NCI-H1436 treated with DMSO at 0.1 percent for 48 hours (cell line): Measurements from ENCODE around the gene GATB.

Source experiments
- DNase-seq: peaks from one replicate; lab custom pipeline; 2025; lab: John Stamatoyannopoulos, UW

GATB gene

DNA sequence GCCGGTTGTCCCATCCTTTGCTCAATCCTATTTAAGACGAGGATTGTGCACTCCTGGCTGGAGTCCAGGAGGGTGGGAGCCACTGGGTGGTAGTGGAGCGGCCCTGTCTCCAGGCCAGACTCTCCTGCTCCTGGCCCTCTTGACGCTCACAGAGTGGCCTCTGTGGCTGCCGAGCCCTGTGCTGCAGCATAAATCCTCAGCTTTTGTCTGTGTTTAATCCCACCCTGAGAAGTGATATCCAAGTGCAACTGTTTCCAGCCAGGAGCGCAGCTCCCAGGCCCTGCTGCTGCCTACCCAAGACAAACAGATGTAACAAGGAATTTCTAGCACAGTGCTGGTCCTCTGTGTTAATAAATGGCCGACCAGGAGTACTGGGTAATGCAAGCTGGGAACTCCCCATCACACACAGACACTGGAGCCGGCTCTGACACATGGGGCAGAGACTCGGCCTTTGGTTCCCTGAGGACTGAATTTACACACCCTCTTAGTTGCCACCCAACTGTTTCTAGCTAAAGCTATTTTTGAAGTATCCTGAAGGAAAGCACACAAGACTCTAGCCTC is 85.3 kb downstream of the GATB start:
- DNase-seq = no peak

GRCh38 chr4:151674804-151675391 is 85.9 kb downstream of the GATB start:
- DNase-seq = no peak

- no peak for DNase-seq
These were observed 86.8 kb downstream of the GATB start for GRCh38 chr4:151673908-151674520.

DNA sequence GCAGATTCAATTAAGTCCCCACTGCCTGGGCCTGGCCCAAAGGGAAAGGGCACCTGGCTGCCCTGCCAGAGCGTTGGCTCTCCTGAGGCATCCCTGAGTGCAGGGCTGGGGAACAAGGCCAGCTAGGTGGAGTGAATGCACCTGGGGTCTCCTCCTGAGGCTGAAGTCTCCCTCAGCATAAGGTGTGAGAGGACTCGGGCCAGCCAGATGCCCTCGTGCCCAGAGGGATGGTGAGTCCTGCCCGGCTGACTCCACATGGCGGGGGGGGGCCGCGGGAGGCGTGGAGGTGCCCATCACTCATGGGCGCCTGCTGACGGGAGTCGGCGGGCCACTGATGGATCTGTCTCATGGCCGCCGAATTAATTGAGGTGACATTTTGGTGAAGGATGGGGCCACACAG is 87.8 kb downstream of the GATB start:
- DNase-seq = no peak

DNA sequence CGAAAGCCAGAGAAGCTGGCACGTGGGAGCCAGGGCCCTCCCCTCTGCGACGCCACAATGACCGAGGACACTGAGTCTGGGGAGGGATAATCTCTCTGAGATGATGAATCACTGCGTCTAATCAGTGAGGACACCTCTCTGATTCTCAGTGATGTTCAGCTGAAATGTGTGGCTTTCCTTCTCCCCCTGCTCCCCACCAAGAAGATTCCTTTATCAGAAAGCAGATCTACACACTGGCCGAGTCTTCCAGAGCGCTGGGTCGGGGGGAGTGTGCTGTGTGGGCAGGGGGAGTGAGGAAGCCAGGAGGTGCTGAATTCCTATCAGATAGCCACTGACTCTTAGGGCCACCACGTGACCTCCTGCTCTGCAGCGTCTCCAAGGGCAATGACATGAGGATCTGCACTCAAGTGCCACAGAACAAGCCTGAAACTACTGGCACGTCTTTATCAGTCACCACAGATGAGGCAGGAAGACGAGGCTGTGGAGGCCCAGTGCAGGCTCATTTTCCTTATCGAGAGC is 89.2 kb downstream of the GATB start:
- DNase-seq = no peak

- no peak for DNase-seq
These were observed 90.0 kb downstream of the GATB start for GRCh38 chr4:151670843-151671242.

GRCh38 chr4:151669990-151670389 is 90.8 kb downstream of the GATB start:
- DNase-seq = no peak

GRCh38 chr4:151668689-151669402 is 92.0 kb downstream of the GATB start:
- no peak for DNase-seq

DNA sequence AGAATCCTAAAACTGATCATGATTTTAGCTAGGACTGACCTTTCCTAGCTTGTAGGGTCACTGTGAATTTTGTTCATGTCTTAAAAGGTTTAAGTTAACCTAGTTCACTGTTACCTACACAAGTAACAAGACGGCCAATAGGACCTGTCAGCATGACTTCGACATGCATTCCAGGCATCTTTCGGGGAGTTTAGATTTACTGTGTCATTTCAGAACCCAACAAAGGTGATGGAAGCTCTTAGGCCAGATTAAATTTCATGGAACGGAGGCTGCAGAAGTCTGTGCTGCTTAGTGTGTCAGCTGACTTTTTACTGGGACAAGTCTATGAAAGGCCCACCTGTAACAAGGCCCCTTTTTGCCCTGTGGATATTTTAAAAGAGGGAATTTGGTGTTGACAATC is 93.1 kb downstream of the GATB start:
- DNase-seq = no peak

- no peak for DNase-seq
These were observed 93.8 kb downstream of the GATB start for GRCh38 chr4:151667048-151667447.

GRCh38 chr4:151666501-151666900 is 94.3 kb downstream of the GATB start:
- no peak for DNase-seq

DNA sequence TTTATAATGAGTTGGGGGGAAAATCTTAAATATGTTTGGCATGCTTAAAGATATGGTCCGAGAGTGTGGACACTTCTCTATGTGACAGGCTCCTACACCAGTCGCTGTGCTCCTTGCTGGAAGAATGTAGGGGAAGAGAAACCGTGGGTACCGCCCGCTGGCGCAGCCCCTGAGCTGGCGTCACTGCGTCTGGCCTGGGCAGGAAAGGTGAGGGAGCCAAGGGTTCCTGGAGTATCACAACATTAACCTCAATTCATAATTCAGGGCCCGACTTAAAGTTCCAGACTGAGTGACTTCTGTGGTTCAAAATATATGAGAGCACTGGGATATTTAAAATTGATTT is 95.1 kb downstream of the GATB start:
- DNase-seq = no peak

GRCh38 chr4:151665022-151665784 is 95.6 kb downstream of the GATB start:
- DNase-seq = no peak

DNA sequence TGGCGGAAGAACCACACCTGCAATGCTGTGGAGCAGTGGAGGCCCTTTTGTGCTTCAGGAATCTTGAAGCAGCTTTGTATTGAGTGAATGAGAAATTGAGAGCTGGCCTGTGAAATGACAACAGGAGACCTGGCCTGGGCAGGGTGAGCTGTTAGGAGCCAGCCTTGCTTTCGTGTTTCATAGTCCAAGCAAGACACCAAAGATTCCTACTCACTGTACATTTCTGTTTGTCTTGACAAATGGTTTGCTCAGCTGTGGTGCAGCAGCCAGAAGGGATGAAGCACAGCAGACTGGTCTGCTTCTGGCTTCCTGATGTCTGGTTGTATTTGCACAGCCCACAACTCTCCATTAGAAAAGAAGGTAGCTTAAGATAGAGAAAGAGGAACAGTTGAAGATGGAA is 96.5 kb downstream of the GATB start:
- no peak for DNase-seq

- DNase-seq = no peak
These were observed 97.7 kb downstream of the GATB start for GRCh38 chr4:151663109-151663508.

- no peak for DNase-seq
These were observed 98.9 kb downstream of the GATB start for GRCh38 chr4:151661873-151662272.

DNA sequence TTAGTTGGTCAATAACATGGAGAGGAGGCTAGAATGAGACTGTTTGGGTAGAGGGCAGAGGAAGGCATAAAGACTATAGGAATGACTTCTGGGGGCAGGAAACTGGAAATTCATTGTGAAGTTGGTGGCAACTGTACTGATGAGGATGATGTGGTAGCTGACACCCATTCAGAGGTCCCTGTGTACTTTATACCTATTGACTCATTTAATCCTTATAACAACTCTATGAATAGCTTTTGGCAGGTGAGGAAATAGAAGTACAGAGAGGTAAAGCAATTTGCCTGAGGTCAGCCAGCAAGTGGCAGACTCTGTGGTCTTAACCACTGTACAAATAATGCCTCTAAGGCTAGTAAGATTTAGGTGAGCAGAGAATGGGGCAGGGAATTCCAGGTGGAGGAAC is 100.1 kb downstream of the GATB start:
- DNase-seq = no peak

- no peak for DNase-seq
These were observed 101.0 kb downstream of the GATB start for GRCh38 chr4:151659601-151660364.

- DNase-seq = no peak
These were observed 101.7 kb downstream of the GATB start for GRCh38 chr4:151658959-151659600.

DNA sequence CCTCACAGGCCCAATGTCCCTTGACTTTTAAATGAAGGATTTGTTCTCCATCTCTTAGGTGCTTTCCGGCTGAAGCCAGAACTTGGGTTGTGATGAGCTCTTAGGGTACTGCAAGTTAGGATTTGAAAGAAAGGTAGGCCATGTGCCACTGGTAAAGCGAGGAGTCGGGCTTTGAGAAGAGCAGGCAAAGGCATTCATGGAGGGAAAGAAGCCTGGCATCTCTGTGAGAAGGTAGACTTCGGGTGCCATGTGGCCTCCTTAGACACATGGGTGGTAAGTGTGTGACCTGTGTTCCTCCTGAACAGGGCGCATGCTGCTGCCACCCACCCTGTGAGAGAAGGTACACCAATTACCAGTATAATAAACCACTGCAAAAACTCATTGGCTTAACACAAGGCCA is 102.9 kb downstream of the GATB start:
- DNase-seq = no peak

DNA sequence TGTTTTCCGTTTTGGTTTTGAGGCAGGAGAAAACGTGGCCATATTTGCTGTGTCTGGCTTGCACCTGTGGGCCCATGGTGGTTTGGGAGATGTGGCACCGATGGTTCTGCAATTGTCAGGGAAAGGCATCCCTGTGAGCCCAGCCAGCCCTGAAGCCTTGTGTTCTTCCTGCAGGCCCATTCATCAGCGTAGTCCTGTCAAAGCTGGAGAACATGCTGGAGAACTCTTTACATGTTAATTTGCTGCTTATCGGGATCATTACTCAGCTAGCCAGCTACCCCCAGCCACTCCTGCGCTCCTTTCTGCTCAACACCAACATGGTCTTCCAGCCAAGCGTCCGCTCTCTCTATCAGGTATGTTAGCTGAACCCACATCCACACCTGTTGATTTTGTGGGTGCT is 104.7 kb downstream of the GATB start:
- no peak for DNase-seq
